Measurements from ENCODE around the gene ETFA. TPM values are rescaled to one million over a fixed set of nuclear protein-coding genes. Genes with fewer than 3 reads are reported as not detected.

Gene ETFA
- total RNA-seq, 1 donor from 2014 or later = 107 TPM

GRCh38 chr15:76223521-76223920, 87.7 kb downstream of the ETFA start:
- no peak for DNase-seq (ENCODE audit: low spot score in 2 of 2, unreplicated experiment in 2 of 2)
- Mint-ChIP-seq H3K27ac (no peak overlapping the region), H3K4me3 (no peak overlapping the region), H3K4me1 (peaks cover 7% of the 10 kb centered on the region), H3K9me3 (peaks cover 20% of the 10 kb centered on the region), H3K27me3 (ENCODE audit: low read depth) (no peaks in the 10 kb centered on the region), H3K36me3 (peaks cover 45% of the 10 kb centered on the region)
- TF ChIP-seq, protein P1, sequence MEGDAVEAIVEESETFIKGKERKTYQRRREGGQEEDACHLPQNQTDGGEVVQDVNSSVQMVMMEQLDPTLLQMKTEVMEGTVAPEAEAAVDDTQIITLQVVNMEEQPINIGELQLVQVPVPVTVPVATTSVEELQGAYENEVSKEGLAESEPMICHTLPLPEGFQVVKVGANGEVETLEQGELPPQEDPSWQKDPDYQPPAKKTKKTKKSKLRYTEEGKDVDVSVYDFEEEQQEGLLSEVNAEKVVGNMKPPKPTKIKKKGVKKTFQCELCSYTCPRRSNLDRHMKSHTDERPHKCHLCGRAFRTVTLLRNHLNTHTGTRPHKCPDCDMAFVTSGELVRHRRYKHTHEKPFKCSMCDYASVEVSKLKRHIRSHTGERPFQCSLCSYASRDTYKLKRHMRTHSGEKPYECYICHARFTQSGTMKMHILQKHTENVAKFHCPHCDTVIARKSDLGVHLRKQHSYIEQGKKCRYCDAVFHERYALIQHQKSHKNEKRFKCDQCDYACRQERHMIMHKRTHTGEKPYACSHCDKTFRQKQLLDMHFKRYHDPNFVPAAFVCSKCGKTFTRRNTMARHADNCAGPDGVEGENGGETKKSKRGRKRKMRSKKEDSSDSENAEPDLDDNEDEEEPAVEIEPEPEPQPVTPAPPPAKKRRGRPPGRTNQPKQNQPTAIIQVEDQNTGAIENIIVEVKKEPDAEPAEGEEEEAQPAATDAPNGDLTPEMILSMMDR (IDR thresholded peaks at IDR 0.05; ENCODE audit: unreplicated experiment) = no peak

GRCh38 chr15:76222159-76222558, 89.1 kb downstream of the ETFA start:
- Mint-ChIP-seq H3K9me3 (peaks cover 20% of the 10 kb centered on the region), H3K27ac (no peak overlapping the region), H3K4me1 (peaks cover 20% of the 10 kb centered on the region), H3K27me3 (ENCODE audit: low read depth) (no peaks in the 10 kb centered on the region), H3K4me3 (no peak overlapping the region), H3K36me3 (peaks cover 41% of the 10 kb centered on the region)
- TF ChIP-seq, protein P1 (IDR thresholded peaks at IDR 0.05; ENCODE audit: unreplicated experiment) = no peak
- no peak for DNase-seq (ENCODE audit: low spot score in 2 of 2, unreplicated experiment in 2 of 2)

DNA sequence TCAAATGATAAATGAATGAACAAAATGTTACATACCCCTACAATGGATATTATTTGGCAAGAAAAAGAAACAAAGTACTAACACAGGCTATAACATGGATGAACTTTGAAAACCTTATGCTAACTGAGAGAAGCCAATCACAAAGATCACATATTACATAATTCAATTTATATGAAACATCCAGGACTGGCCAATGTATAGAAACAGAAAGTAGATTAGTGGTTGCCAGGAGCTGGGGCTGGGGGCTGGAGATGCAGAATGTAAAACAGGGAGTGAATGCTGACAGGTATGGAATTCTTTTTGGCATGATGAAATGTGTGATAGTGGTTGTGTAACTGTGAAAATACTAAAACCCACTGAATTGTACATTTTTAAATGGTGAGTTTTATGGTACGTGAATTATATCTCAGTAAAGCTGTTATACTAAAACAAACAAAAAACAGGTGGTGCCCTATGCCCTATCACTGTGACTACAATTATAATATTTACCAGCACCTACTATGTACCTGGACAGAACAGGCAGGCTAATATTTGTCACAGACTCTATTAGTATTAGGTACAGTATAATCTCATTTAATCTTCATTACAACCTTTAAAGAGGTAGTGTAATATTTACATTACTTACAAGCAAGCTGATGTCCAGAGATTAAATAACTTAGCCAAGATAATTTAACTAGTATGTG, 90.0 kb downstream of the ETFA start:
- Mint-ChIP-seq H3K27me3 (ENCODE audit: low read depth) (no peaks in the 10 kb centered on the region), H3K4me1 (peaks cover 29% of the 10 kb centered on the region), H3K4me3 (no peak overlapping the region), H3K36me3 (peaks cover 41% of the 10 kb centered on the region), H3K27ac (no peak overlapping the region), H3K9me3 (peaks cover 20% of the 10 kb centered on the region)
- no peak for DNase-seq (ENCODE audit: low spot score in 2 of 2, unreplicated experiment in 2 of 2)
- TF ChIP-seq, protein P1 (IDR thresholded peaks at IDR 0.05; ENCODE audit: unreplicated experiment) = no peak

GRCh38 chr15:76217882-76218217, 93.4 kb downstream of the ETFA start:
- TF ChIP-seq, protein P1 (IDR thresholded peaks at IDR 0.05; ENCODE audit: unreplicated experiment) = no peak
- Mint-ChIP-seq H3K9me3 (peaks cover 20% of the 10 kb centered on the region), H3K4me3 (peak overlapping the region; percentile 37), H3K36me3 (peaks cover 31% of the 10 kb centered on the region), H3K4me1 (peaks cover 43% of the 10 kb centered on the region), H3K27ac (peak overlapping the region; percentile 68), H3K27me3 (ENCODE audit: low read depth) (no peaks in the 10 kb centered on the region)
- no peak for DNase-seq (ENCODE audit: low spot score in 2 of 2, unreplicated experiment in 2 of 2)

DNA sequence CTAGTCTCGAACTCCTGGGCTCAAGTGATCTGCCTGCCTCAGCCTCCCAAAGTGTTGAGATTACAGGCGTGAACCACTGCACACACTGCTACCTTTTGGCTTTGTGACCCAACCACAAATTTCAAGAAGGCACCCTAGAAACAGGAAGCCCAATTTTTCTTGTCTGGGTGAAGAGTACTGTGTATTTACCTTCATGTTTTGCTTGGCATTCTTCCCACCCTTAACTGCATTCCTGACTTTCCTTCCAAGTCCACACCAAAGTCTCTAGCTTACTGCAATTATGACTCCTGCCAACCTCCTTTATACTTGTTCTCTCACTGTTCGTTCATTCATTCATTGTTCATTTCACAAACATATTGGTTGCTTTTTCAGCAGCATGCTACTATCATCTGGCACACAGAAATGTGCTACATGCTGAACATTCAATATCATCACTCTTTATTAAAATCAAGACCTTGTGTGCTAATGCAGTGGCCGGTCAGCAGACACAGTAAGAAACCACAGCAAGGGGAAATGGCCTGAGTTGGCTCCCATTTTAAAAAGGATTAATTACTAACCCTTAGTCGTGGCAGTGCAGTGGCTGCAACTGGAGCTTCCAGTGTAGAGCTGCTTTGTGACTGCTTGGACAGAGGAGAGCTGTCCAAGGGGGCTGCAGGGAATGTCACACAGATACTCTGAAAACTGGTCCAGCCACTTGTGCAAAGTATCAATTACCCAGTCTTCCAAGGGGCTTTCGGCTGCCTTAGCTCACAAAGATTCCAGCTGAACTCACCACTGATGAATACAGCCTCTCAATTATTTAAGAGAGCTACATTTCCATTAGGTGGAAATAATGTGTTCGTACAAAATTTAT, 94.0 kb downstream of the ETFA start:
- Mint-ChIP-seq H3K36me3 (peaks cover 30% of the 10 kb centered on the region), H3K4me3 (peak overlapping the region; percentile 37), H3K27ac (peak overlapping the region; percentile 68), H3K9me3 (peaks cover 20% of the 10 kb centered on the region), H3K27me3 (ENCODE audit: low read depth) (no peaks in the 10 kb centered on the region), H3K4me1 (peaks cover 49% of the 10 kb centered on the region)
- TF ChIP-seq, protein P1 (IDR thresholded peaks at IDR 0.05; ENCODE audit: unreplicated experiment) = no peak
- DNase-seq (ENCODE audit: low spot score in 2 of 2, unreplicated experiment in 2 of 2) = no peak
